Panc1 (cell line): ENCODE results near the gene GPSM1. TPM values are rescaled to one million over a fixed set of nuclear protein-coding genes. Genes with fewer than 3 reads are reported as not detected.

Source experiments
- ATAC-seq: fragments of 200-7000 bp; cut with Tn5 transposase; 2 replicates; pipeline ENCODE4 v1.9.1; 2020; ENCODE audit warnings: mild to moderate bottlenecking, moderate library complexity
- BruUV-seq: library from RNA; stranded (reverse); fragments of 400-500 nt; replicated peaks from 2 replicates; lab custom pipeline; 2021; lab: Mats Ljungman, UMichigan
- CTCF ChIA-PET: fragments of 300-600 bp; sonication (Branson Sonifier 250); formaldehyde crosslinking; loops from one replicate; lab custom pipeline; 2022; ENCODE audit warnings: antibody characterized with exemption; lab: Charles Lee
- POLR2A ChIA-PET: fragments of 300-600 bp; sonication (Branson Sonifier 250); formaldehyde crosslinking; loops from one replicate; lab custom pipeline; 2022; ENCODE audit warnings: antibody characterized with exemption; lab: Charles Lee
- DNase-seq: peaks from one replicate; pipeline ENCODE4 v3.0.0-alpha.2; 2010; ENCODE audit warnings: low read depth, low spot score
- H3K27ac ChIP-seq: 2 replicates; pipeline ENCODE4 v1.5.1; 2011; ENCODE audit warnings: mild to moderate bottlenecking, low read length, inconsistent platforms
- H3K27me3 ChIP-seq: fragments of 200-500 bp; sonication (Bioruptor generic); 2 replicates; pipeline ENCODE4 v1.6.0; 2014; ENCODE audit warnings: low read length, inconsistent platforms; ENCODE audit not compliant: control insufficient read depth, insufficient read depth
- H3K36me3 ChIP-seq: fragments of 200-500 bp; sonication (Bioruptor generic); 2 replicates; pipeline ENCODE4 v1.5.1; 2014; ENCODE audit warnings: inconsistent platforms, mild to moderate bottlenecking, low read length, moderate library complexity; ENCODE audit not compliant: control insufficient read depth, insufficient read depth
- H3K4me1 ChIP-seq: 2 replicates; pipeline ENCODE4 v1.5.1; 2011; ENCODE audit warnings: inconsistent platforms, mild to moderate bottlenecking, low read length, moderate library complexity; ENCODE audit not compliant: control insufficient read depth, insufficient read depth
- H3K4me3 ChIP-seq, 2 experiments: 2 replicates each; pipeline ENCODE4 v1.5.1; 2011 to 2012; ENCODE audit warnings: low read depth in 2 of 2, low read length in 2 of 2, mild to moderate bottlenecking in 2 of 2, inconsistent platforms in 1 of 2, moderate library complexity in 1 of 2
- H3K9me3 ChIP-seq: fragments of 200-500 bp; sonication (Bioruptor generic); 2 replicates; pipeline ENCODE4 v1.5.1; 2014; ENCODE audit warnings: low read depth, mild to moderate bottlenecking, inconsistent platforms, low read length, moderate library complexity; ENCODE audit not compliant: control insufficient read depth, insufficient read depth
- POLR2AphosphoS5 ChIP-seq: IDR thresholded peaks from 2 replicates; pipeline ENCODE4 v1.6.1; 2012; ENCODE audit warnings: mild to moderate bottlenecking, low read depth, low read length, moderate library complexity
- REST ChIP-seq, 2 experiments: IDR thresholded peaks; 2 replicates each; pipeline ENCODE4 v1.6.1; 2011 to 2012; ENCODE audit warnings: low read depth in 2 of 2, control low read depth in 1 of 2, low read length in 1 of 2, mild to moderate bottlenecking in 1 of 2, moderate library complexity in 1 of 2; ENCODE audit not compliant: insufficient read depth in 1 of 2
- SIN3A ChIP-seq: IDR thresholded peaks from 2 replicates; pipeline ENCODE4 v1.6.1; 2012; ENCODE audit warnings: low read depth, mild to moderate bottlenecking, low read length, moderate library complexity, borderline replicate concordance; ENCODE audit not compliant: insufficient read depth
- TCF7L2 ChIP-seq: IDR thresholded peaks from 2 replicates; pipeline ENCODE4 v1.6.1; 2011; ENCODE audit warnings: mild to moderate bottlenecking, low read depth, low read length, inconsistent platforms
- in situ Hi-C: cut with HindIII; loops from 2 replicates; pipeline ENCODE4 v1.10.0; 2016; ENCODE audit warnings: low sequenced_read_pairs, low pct_unique_long_range_greater_than_20kb
- intact Hi-C: fragments of 100-400 bp; cut with micrococcal nuclease; formaldehyde crosslinking; loops from one replicate; pipeline ENCODE4 v1.10.0; 2022; ENCODE audit not compliant: unreplicated experiment
- total RNA-seq: library from RNA; stranded (reverse); gene quantifications from one replicate; pipeline ENCODE4 v1.2.1, GENCODE V29; 2021; ENCODE audit not compliant: unreplicated experiment
- TF ChIP-seq, protein P1 (sequence below): fragments of 450-650 bp; IDR thresholded peaks from 2 replicates; pipeline ENCODE4 v1.5.1; 2017; ENCODE audit warnings: mild to moderate bottlenecking

The GPSM1 gene
- total RNA-seq, 1 experiment from 2014 or later: 14.2 TPM

DNA sequence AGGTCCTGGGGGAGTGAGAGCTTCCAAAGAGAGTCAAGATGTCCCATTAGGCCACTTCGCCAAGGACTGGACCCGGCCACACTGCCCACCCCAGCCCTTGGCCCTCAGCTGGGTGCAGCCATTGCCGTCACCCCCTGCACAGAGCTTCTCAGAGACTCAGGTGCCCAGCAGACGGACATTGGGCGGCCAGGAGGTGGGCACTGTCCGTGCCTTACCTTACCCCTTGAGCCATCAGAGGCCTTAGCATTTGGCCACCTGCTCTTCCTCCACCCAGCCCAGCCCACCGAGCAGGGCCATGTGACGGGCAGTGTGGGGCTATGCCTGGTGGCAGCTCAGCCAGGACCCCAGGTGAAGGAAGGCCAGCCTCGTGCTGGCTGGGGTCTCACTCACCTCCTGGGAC is 39.5 kb downstream of the GPSM1 start:
- DNase-seq: no peak
- ChIA-PET POLR2A (interaction anchor here (0.5 kb wide), 1 partner anchor 103 kb away, joined by 3 read pairs; no protein-coding TSS in a partner anchor), CTCF (no interaction called here)
- intact Hi-C loops (no loop called here), in situ Hi-C loops (no loop called here)
- ATAC-seq: no peak
- Histone ChIP-seq H3K27ac (no peak overlapping the region), H3K27me3 (no peaks in the 10 kb centered on the region), H3K4me1 (peaks cover 5% of the 10 kb centered on the region; the same call in 1 of the 2 replicates), H3K36me3 (no peaks in the 10 kb centered on the region; the same call in 1 of the 2 replicates), H3K9me3 (no peaks in the 10 kb centered on the region), H3K4me3 (no peak overlapping the region)
- TF ChIP-seq POLR2AphosphoS5 (no peak), SIN3A (no peak), REST (IDR thresholded peaks at IDR 0.05; ENCODE audit: insufficient read depth in 1 of 2, low read depth in 2 of 2, low read length in 1 of 2) (no peak), TCF7L2 (no peak)
- TF ChIP-seq, protein P1, sequence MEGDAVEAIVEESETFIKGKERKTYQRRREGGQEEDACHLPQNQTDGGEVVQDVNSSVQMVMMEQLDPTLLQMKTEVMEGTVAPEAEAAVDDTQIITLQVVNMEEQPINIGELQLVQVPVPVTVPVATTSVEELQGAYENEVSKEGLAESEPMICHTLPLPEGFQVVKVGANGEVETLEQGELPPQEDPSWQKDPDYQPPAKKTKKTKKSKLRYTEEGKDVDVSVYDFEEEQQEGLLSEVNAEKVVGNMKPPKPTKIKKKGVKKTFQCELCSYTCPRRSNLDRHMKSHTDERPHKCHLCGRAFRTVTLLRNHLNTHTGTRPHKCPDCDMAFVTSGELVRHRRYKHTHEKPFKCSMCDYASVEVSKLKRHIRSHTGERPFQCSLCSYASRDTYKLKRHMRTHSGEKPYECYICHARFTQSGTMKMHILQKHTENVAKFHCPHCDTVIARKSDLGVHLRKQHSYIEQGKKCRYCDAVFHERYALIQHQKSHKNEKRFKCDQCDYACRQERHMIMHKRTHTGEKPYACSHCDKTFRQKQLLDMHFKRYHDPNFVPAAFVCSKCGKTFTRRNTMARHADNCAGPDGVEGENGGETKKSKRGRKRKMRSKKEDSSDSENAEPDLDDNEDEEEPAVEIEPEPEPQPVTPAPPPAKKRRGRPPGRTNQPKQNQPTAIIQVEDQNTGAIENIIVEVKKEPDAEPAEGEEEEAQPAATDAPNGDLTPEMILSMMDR: no peak
- no TSS peak for BruUV-seq

DNA sequence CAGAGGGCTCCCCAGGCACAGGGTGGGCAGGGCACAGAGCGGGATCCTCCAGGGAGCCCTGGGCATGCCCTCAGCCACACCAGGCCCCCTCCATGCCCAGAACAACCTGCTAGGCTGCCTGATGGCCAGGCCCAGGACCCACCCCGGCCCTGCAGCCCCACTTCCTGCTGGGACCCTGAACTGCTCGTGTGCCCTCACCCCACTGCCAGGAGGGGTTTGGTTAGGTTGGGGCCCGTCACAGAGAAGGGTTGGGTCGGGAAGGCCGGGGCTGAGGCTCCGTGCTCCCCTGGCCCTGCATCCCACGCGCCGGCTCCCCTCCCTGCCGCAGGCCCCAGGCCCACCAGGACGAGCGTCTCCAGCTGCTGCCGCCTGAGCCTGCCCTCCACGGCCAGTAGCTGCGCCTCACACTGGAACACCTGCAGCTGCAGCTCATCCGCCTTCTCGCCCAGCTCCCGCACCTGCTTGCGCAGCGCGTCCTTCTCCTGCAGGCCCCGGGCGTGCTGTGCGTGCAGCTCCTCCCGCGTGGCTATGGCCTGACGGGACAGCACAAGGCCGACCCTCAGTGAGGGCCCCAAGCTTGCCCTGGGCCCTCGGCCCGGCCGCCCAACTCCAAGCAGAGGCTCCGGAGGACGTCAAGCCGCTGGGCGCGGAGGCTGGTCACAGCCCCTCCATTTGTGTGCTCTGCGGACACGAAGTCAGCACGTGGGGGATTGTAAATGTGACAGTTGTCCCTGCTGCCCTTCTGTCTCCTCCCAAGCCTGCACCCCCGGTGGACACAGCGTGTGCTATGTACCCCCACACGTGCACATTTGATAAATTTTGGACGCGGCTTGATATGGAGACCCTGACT is 40.2 kb downstream of the GPSM1 start:
- Histone ChIP-seq H3K9me3 (no peaks in the 10 kb centered on the region), H3K27me3 (no peaks in the 10 kb centered on the region), H3K4me3 (no peak overlapping the region), H3K27ac (no peak overlapping the region), H3K36me3 (no peaks in the 10 kb centered on the region; the same call in 1 of the 2 replicates), H3K4me1 (peaks cover 5% of the 10 kb centered on the region; the same call in 1 of the 2 replicates)
- TF ChIP-seq, protein P1: no peak
- TF ChIP-seq REST (IDR thresholded peaks at IDR 0.05; ENCODE audit: insufficient read depth in 1 of 2, low read depth in 2 of 2, low read length in 1 of 2) (no peak), SIN3A (no peak), POLR2AphosphoS5 (no peak), TCF7L2 (no peak)
- in situ Hi-C loops (no loop called here), intact Hi-C loops (no loop called here)
- no TSS peak for BruUV-seq
- DNase-seq: no peak
- ATAC-seq: no peak
- ChIA-PET CTCF (no interaction called here), POLR2A (no interaction called here)
